Esophagus muscularis mucosa (tissue), 3 donors: ENCODE data around the gene UBE2G1.

ENCODE experiments used
- CTCF ChIP-seq, 3 experiments: fragments of 200-600 bp in 2 of 3; fragments of 450-650 bp in 1 of 3; sonication (generic) in 2 of 3; IDR thresholded peaks; one replicate each; pipeline ENCODE4 v1.5.1; 2017 to 2019; ENCODE audit warnings: antibody characterized with exemption in 3 of 3, mild to moderate bottlenecking in 2 of 3, moderate library complexity in 1 of 3
- POLR2A ChIP-seq: fragments of 450-650 bp; IDR thresholded peaks from one replicate; pipeline ENCODE4 v1.6.1; 2017; ENCODE audit warnings: antibody characterized with exemption, moderate library complexity, mild to moderate bottlenecking, low read depth

GRCh38 chr17:4316648-4317047 lies 49.8 kb downstream of the UBE2G1 start:
- no peak for TF ChIP-seq CTCF (IDR thresholded peaks at IDR 0.05)
- TF ChIP-seq POLR2A: no peak
